ENCODE data around the gene ESRRA.

- TF ChIP-seq CTCF (conservative IDR thresholded peaks at IDR 0.05) (no peak), EZH2 (IDR thresholded peaks at IDR 0.05; ENCODE audit: low read depth) (no peak)
Measured at GRCh38 chr11:64303109-64304031, 2.0 kb upstream of the ESRRA start.
